H1 (cell line): ENCODE results near the gene ZNF407. TPM values are rescaled to one million over a fixed set of nuclear protein-coding genes. Genes with fewer than 3 reads are reported as not detected.

ENCODE experiments used
- CTCF ChIA-PET: fragments of 300-600 bp; sonication (Branson Sonifier 250); formaldehyde crosslinking; loops from one replicate; lab custom pipeline; 2021; ENCODE audit not compliant: partially characterized antibody; lab: Charles Lee
- POLR2A ChIA-PET: fragments of 300-600 bp; sonication (Branson Sonifier 250); formaldehyde crosslinking; loops from one replicate; lab custom pipeline; 2021; ENCODE audit warnings: inconsistent platforms; ENCODE audit not compliant: partially characterized antibody; lab: Charles Lee
- DNase-seq, 2 experiments: peaks; one replicate each; pipeline versions ENCODE4 v3.0.0 to v3.0.0-alpha.2; 2010 to 2022; ENCODE audit warnings: low spot score in 2 of 2, low read depth in 1 of 2, mixed read lengths in 1 of 2
- FAIRE-seq: peaks from 2 replicates; lab custom pipeline; 2011; peaks lifted over from hg19 to GRCh38; lab: Jason Lieb, UNC
- H2AFZ ChIP-seq: 2 replicates; pipeline ENCODE4 v1.8.1; 2012; ENCODE audit warnings: low read length, inconsistent platforms
- H2AK5ac ChIP-seq: 2 replicates; pipeline ENCODE4 v1.6.1; 2013; ENCODE audit warnings: low read depth, low read length
- H2BK120ac ChIP-seq: replicated peaks from 2 replicates; pipeline ENCODE3; 2013; ENCODE audit warnings: low read depth, low read length, inconsistent platforms
- H2BK12ac ChIP-seq: 2 replicates; pipeline ENCODE4 v1.6.1; 2013; ENCODE audit warnings: low read depth, low read length
- H2BK15ac ChIP-seq: 2 replicates; pipeline ENCODE4 v1.6.1; 2013; ENCODE audit warnings: low read length
- H2BK20ac ChIP-seq: 2 replicates; pipeline ENCODE4 v1.6.1; 2013; ENCODE audit warnings: low read length
- H2BK5ac ChIP-seq: 2 replicates; pipeline ENCODE4 v1.6.1; 2013; ENCODE audit warnings: low read depth, low read length
- H3K14ac ChIP-seq: 2 replicates; pipeline ENCODE4 v1.6.1; 2013; ENCODE audit warnings: inconsistent platforms; ENCODE audit not compliant: insufficient read length
- H3K18ac ChIP-seq: 2 replicates; pipeline ENCODE4 v1.6.1; 2013; ENCODE audit warnings: low read length; ENCODE audit errors: extremely low read depth
- H3K23ac ChIP-seq: 2 replicates; pipeline ENCODE4 v1.6.1; 2013; ENCODE audit warnings: inconsistent platforms; ENCODE audit not compliant: insufficient read length
- H3K23me2 ChIP-seq: 2 replicates; pipeline ENCODE4 v1.6.1; 2013; ENCODE audit warnings: low read depth, low read length
- H3K27ac ChIP-seq: 2 replicates; pipeline ENCODE4 v1.6.1; 2011; ENCODE audit warnings: low read depth, low read length, inconsistent platforms
- H3K27me3 ChIP-seq, 4 experiments: replicated peaks in 1 of 4; 1 replicate in 1 of 4; 2 replicates in 3 of 4; pipeline versions ENCODE4 v1.6.1 to v1.8.1; 2011 to 2013; ENCODE audit warnings: low read length in 3 of 4, mild to moderate bottlenecking in 3 of 4, inconsistent platforms in 2 of 4, mixed read lengths in 2 of 4, moderate library complexity in 1 of 4; ENCODE audit not compliant: control insufficient read depth in 3 of 4, insufficient read depth in 3 of 4; ENCODE audit errors: extremely low read depth in 1 of 4
- H3K36me3 ChIP-seq, 4 experiments: 2 replicates each; pipeline versions ENCODE4 v1.6.1 to v1.8.1; 2011 to 2013; ENCODE audit warnings: mild to moderate bottlenecking in 4 of 4, low read length in 3 of 4, moderate library complexity in 2 of 4, control low read depth in 1 of 4, inconsistent platforms in 1 of 4; ENCODE audit not compliant: insufficient read depth in 4 of 4, control insufficient read depth in 2 of 4
- H3K4ac ChIP-seq: replicated peaks from 2 replicates; pipeline ENCODE3; 2013; ENCODE audit warnings: low read length, low read depth, mixed read lengths, inconsistent platforms; ENCODE audit not compliant: insufficient read length
- H3K4me1 ChIP-seq, 4 experiments: replicated peaks in 1 of 4; 1 replicate in 1 of 4; 2 replicates in 3 of 4; pipeline versions ENCODE4 v1.6.1 to v1.8.1; 2011 to 2013; ENCODE audit warnings: low read length in 3 of 4, inconsistent platforms in 2 of 4, mixed read lengths in 1 of 4; ENCODE audit not compliant: insufficient read depth in 4 of 4, control insufficient read depth in 3 of 4
- H3K4me2 ChIP-seq, 2 experiments: 2 replicates each; pipeline versions ENCODE4 v1.6.1 to v1.8.1; 2011 to 2013; ENCODE audit warnings: low read depth in 2 of 2, low read length in 2 of 2, control low read depth in 1 of 2, inconsistent platforms in 1 of 2, mild to moderate bottlenecking in 1 of 2; ENCODE audit not compliant: insufficient read depth in 1 of 2
- H3K4me3 ChIP-seq, 4 experiments: fragments of 200-600, 300-600 bp in 1 of 4; sonication (generic), shearing (Covaris generic), sonication (Bioruptor Twin) in 1 of 4; 2 replicates each; pipeline versions ENCODE4 v1.5.1 to v1.8.1; 2011 to 2016; ENCODE audit warnings: low read length in 4 of 4, low read depth in 3 of 4, control low read depth in 2 of 4, inconsistent platforms in 2 of 4, mild to moderate bottlenecking in 2 of 4, mixed read lengths in 1 of 4, moderate library complexity in 1 of 4; ENCODE audit not compliant: insufficient read depth in 2 of 4; ENCODE audit errors: extremely low read depth in 1 of 4
- H3K56ac ChIP-seq: replicated peaks from 2 replicates; pipeline ENCODE3; 2013; ENCODE audit warnings: low read depth, mild to moderate bottlenecking, mixed read lengths, low read length, inconsistent platforms; ENCODE audit not compliant: insufficient read length
- H3K79me1 ChIP-seq: 2 replicates; pipeline ENCODE4 v1.6.1; 2013; ENCODE audit warnings: low read depth, low read length, control low read depth
- H3K79me2 ChIP-seq, 2 experiments: 2 replicates each; pipeline versions ENCODE4 v1.6.1 to v1.8.1; 2012 to 2013; ENCODE audit warnings: low read length in 2 of 2, mild to moderate bottlenecking in 2 of 2, inconsistent platforms in 1 of 2; ENCODE audit not compliant: insufficient read depth in 2 of 2, control insufficient read depth in 1 of 2
- H3K9ac ChIP-seq, 4 experiments: replicated peaks in 1 of 4; 1 replicate in 1 of 4; 2 replicates in 3 of 4; pipeline versions ENCODE4 v1.6.1 to v1.8.1; 2011 to 2013; ENCODE audit warnings: low read depth in 3 of 4, low read length in 3 of 4, control low read depth in 2 of 4, mild to moderate bottlenecking in 2 of 4, moderate library complexity in 2 of 4, inconsistent platforms in 1 of 4; ENCODE audit errors: extremely low read depth in 1 of 4
- H3K9me3 ChIP-seq, 2 experiments: 2 replicates each; pipeline versions ENCODE4 v1.6.1 to v1.8.1; 2012 to 2013; ENCODE audit warnings: mild to moderate bottlenecking in 2 of 2, moderate library complexity in 2 of 2, control low read depth in 1 of 2, inconsistent platforms in 1 of 2, low read depth in 1 of 2, low read length in 1 of 2, mixed read lengths in 1 of 2; ENCODE audit not compliant: insufficient read depth in 2 of 2
- H4K20me1 ChIP-seq, 2 experiments: replicated peaks in 1 of 2; 2 replicates each; pipeline versions ENCODE3 to v1.8.1; 2011 to 2013; ENCODE audit warnings: inconsistent platforms in 2 of 2, low read length in 2 of 2, mild to moderate bottlenecking in 1 of 2; ENCODE audit not compliant: insufficient read depth in 2 of 2, control insufficient read depth in 1 of 2
- H4K5ac ChIP-seq: 2 replicates; pipeline ENCODE4 v1.6.1; 2013; ENCODE audit warnings: low read length, low read depth, mixed read lengths, inconsistent platforms; ENCODE audit not compliant: insufficient read length
- H4K8ac ChIP-seq: 2 replicates; pipeline ENCODE4 v1.8.0; 2013; ENCODE audit warnings: mild to moderate bottlenecking, moderate library complexity, low read length, inconsistent platforms; ENCODE audit not compliant: insufficient read depth; ENCODE audit errors: extremely low read depth
- H4K91ac ChIP-seq: replicated peaks from 2 replicates; pipeline ENCODE3; 2013; ENCODE audit warnings: low read length, mixed read lengths, inconsistent platforms; ENCODE audit not compliant: insufficient read length
- HDAC6 ChIP-seq: IDR thresholded peaks from one replicate; pipeline ENCODE4 v1.7.1; 2012; ENCODE audit warnings: low read depth, mild to moderate bottlenecking, inconsistent platforms, low read length, moderate library complexity
- whole genome bisulfite sequencing, 2 experiments: shearing (Covaris generic) in 1 of 2; methylation state at CpG; one replicate each; pipeline versions ENCODE4 v1.1.6 to v1.1.7; 2013 to 2015; ENCODE audit warnings: low lambda C conversion rate in 2 of 2, mixed read lengths in 2 of 2, inconsistent platforms in 1 of 2, low coverage in 1 of 2, missing lambda C conversion rate in 1 of 2; ENCODE audit not compliant: insufficient replicate concordance in 2 of 2, insufficient coverage in 1 of 2, insufficient read length in 1 of 2; ENCODE audit errors: extremely low coverage in 1 of 2, missing lambda C conversion rate in 1 of 2; 5-methylcytosine and 5-hydroxymethylcytosine counted together
- polyA plus RNA-seq, 7 experiments: library from polyadenylated mRNA; depleted of rRNA in 3 of 7; stranded (reverse) in 5 of 7; unstranded in 2 of 7; fragments of >200 nt in 5 of 7; fragments of 200-250 nt in 2 of 7; gene quantifications; 1 replicate in 5 of 7; 2 replicates in 1 of 7; 4 replicates in 1 of 7; pipeline versions ENCODE4 v1.2.1 to v1.2.3, GENCODE V29; 2011 to 2013; ENCODE audit warnings: missing spikeins in 2 of 7, mixed read lengths in 2 of 7
- total RNA-seq: library from RNA; stranded (reverse); fragmentation: NEBNext Ultra II Directional; extraction: Animal tissue kit (Norgen Biotek cat#: 25700); gene quantifications from 2 replicates; pipeline ENCODE4 v1.2.1, GENCODE V29; 2021

ZNF407 gene
- total and polyA plus RNA-seq, 2 of the 8 experiments (the other 6 are each of a cell fraction or from before 2014, with no cell fraction given): 1.5 to 6.8 TPM

- H2BK12ac ChIP-seq: no peak overlapping the region
- H2BK15ac ChIP-seq: no peak overlapping the region
- H3K36me3 ChIP-seq: no peaks in the 10 kb centered on the region
- no peak overlapping the region for H3K23ac ChIP-seq
- no peak overlapping the region for H3K27ac ChIP-seq
- FAIRE-seq (no peak), DNase-seq (no peak)
- no peak overlapping the region for H4K8ac ChIP-seq
- H3K56ac ChIP-seq: no peak overlapping the region
- H4K5ac ChIP-seq: no peak overlapping the region
- no peak overlapping the region for H4K91ac ChIP-seq
- H3K4me3 ChIP-seq: no peak overlapping the region
- no peak overlapping the region for H2BK120ac ChIP-seq
- no peaks in the 10 kb centered on the region for H3K4me1 ChIP-seq
- H3K79me2 ChIP-seq: no peaks in the 10 kb centered on the region
- no peaks in the 10 kb centered on the region for H3K27me3 ChIP-seq
- no peak overlapping the region for H2AFZ ChIP-seq
- H2AK5ac ChIP-seq: no peak overlapping the region
- no peak overlapping the region for H3K4me2 ChIP-seq
- H2BK20ac ChIP-seq: no peak overlapping the region
- 95% methylated on average over 3 of the region's 3 CpGs; no CpG with 5 or more reads in 1 of the 2 experiments for WGBS, 2 experiments
- no peaks in the 10 kb centered on the region for H3K23me2 ChIP-seq
- no peaks in the 10 kb centered on the region for H3K9me3 ChIP-seq
- no peaks in the 10 kb centered on the region for H3K79me1 ChIP-seq
- no peak overlapping the region for H3K18ac ChIP-seq
- no peak for TF ChIP-seq HDAC6
- TF ChIP-seq, all 59 proteins: peak for 0
- ChIA-PET CTCF (no interaction called here), POLR2A (no interaction called here)
- Histone ChIP-seq H3K4ac (no peak overlapping the region), H3K9ac (no peak overlapping the region), H2BK5ac (no peak overlapping the region), H3K14ac (no peak overlapping the region), H4K20me1 (no peaks in the 10 kb centered on the region)
These were observed 101.8 kb downstream of the ZNF407 start for GRCh38 chr18:74699455-74699854.
